ENCODE data around the gene GLRB.

Gene GLRB

GRCh38 chr4:157195374-157195773 is 119.4 kb downstream of the GLRB start:
- no peaks in the 10 kb centered on the region for H3K9me3 ChIP-seq (ENCODE audit: control insufficient read depth, low read length)
- no peak overlapping the region for H3K27ac ChIP-seq (ENCODE audit: low read depth, low read length, severe bottlenecking)
- WGBS, 2 experiments (ENCODE audit: insufficient coverage in 2 of 2): no CpG with 5 or more reads among the region's 2 CpGs
- no peaks in the 10 kb centered on the region for H3K4me1 ChIP-seq (ENCODE audit: control insufficient read depth, insufficient read depth, low read length, poor library complexity, severe bottlenecking)
- no peak overlapping the region for H3K4me3 ChIP-seq (ENCODE audit: extremely low read depth, insufficient read depth, low read length, poor library complexity, severe bottlenecking)
- no peaks in the 10 kb centered on the region for H3K36me3 ChIP-seq (ENCODE audit: control insufficient read depth, insufficient read depth, low read length)

GRCh38 chr4:157196046-157196445 is 120.1 kb downstream of the GLRB start:
- Histone ChIP-seq H3K9me3 (ENCODE audit: control insufficient read depth, low read length) (no peaks in the 10 kb centered on the region), H3K4me3 (ENCODE audit: extremely low read depth, insufficient read depth, low read length, poor library complexity, severe bottlenecking) (no peak overlapping the region), H3K27ac (ENCODE audit: low read depth, low read length, severe bottlenecking) (no peak overlapping the region), H3K4me1 (ENCODE audit: control insufficient read depth, insufficient read depth, low read length, poor library complexity, severe bottlenecking) (no peaks in the 10 kb centered on the region), H3K36me3 (ENCODE audit: control insufficient read depth, insufficient read depth, low read length) (no peaks in the 10 kb centered on the region)
- 80 to 100% methylated on average over 1 of the region's 1 CpG for WGBS, 2 experiments (ENCODE audit: insufficient coverage in 2 of 2)

DNA sequence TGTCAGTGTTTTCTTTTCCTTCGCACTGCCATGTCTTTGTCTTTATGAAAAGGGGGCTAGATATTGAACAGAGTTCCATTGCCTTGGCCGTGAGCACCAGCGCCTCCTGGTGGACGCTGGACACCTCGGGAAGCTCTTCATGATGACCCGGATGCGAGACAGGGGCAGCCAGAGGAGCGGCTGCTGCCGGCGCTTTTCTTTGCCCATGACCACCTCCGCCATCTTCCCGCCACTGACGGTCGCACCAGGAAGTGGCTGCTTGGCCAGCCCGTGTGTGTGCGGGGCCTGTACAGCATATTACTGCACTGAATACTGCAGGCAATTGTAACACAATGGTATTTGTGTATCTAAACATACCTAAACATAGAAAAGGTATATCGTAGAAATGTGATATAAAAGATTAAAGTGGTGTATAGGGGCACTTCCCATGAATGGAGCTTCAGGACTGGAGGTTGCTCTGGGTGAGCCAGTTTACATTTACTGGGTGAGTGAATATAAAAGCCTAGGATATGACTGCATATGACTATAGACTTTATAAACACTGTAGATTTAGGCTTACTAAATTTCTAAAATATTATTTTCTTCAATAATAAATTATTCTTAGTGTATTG is 128.8 kb downstream of the GLRB start:
- no peaks in the 10 kb centered on the region for H3K36me3 ChIP-seq (ENCODE audit: control insufficient read depth, insufficient read depth, low read length)
- no peaks in the 10 kb centered on the region for H3K4me1 ChIP-seq (ENCODE audit: control insufficient read depth, insufficient read depth, low read length, poor library complexity, severe bottlenecking)
- no peak overlapping the region for H3K4me3 ChIP-seq (ENCODE audit: extremely low read depth, insufficient read depth, low read length, poor library complexity, severe bottlenecking)
- H3K9me3 ChIP-seq (ENCODE audit: control insufficient read depth, low read length): no peaks in the 10 kb centered on the region
- WGBS, 2 experiments (ENCODE audit: insufficient coverage in 2 of 2): 70 to 78% methylated on average over 12 to 14 of the region's 17 CpGs
- no peak overlapping the region for H3K27ac ChIP-seq (ENCODE audit: low read depth, low read length, severe bottlenecking)

GRCh38 chr4:157217708-157218107 is 141.8 kb downstream of the GLRB start:
- no peaks in the 10 kb centered on the region for H3K4me1 ChIP-seq (ENCODE audit: control insufficient read depth, insufficient read depth, low read length, poor library complexity, severe bottlenecking)
- no peaks in the 10 kb centered on the region for H3K9me3 ChIP-seq (ENCODE audit: control insufficient read depth, low read length)
- H3K36me3 ChIP-seq (ENCODE audit: control insufficient read depth, insufficient read depth, low read length): no peaks in the 10 kb centered on the region
- no peak overlapping the region for H3K27ac ChIP-seq (ENCODE audit: low read depth, low read length, severe bottlenecking)
- no peak overlapping the region for H3K4me3 ChIP-seq (ENCODE audit: extremely low read depth, insufficient read depth, low read length, poor library complexity, severe bottlenecking)
- no CpG with 5 or more reads among the region's 3 CpGs for WGBS, 2 experiments (ENCODE audit: insufficient coverage in 2 of 2)

DNA sequence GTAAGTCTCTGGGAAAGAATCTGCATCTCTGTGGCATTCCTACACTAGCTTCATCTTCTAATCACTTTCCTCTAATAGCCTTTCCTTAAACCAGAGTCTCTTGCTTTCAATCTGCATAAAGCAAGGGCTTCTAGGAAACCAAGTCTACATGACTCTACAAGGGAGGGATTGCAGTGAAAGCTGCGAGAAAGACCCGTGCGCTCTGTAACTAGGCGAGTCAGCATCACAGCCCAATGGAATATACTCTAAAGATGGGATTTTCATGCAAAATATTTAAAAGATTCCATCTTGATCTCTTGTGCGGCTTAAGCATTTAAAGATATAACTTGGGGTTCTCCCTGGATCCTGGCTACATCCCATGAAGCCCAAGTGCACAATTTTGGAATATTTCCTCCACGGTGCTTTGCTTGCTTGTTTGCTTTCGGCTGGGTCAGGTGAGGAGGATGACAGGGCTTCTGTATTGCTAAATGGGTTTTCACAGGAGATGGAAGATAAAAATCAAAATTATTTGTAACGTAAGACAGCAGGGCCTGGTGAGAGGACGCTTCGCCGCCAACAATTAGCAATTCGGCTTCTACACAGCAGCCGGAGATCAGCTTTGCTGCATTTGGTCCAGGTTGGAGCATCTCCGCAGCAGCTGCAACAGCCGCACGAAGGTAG is 143.9 kb downstream of the GLRB start:
- Histone ChIP-seq H3K36me3 (ENCODE audit: control insufficient read depth, insufficient read depth, low read length) (no peaks in the 10 kb centered on the region), H3K4me3 (ENCODE audit: extremely low read depth, insufficient read depth, low read length, poor library complexity, severe bottlenecking) (no peak overlapping the region), H3K9me3 (ENCODE audit: control insufficient read depth, low read length) (no peaks in the 10 kb centered on the region), H3K27ac (ENCODE audit: low read depth, low read length, severe bottlenecking) (no peak overlapping the region), H3K4me1 (ENCODE audit: control insufficient read depth, insufficient read depth, low read length, poor library complexity, severe bottlenecking) (no peaks in the 10 kb centered on the region)
- WGBS, 2 experiments (ENCODE audit: insufficient coverage in 2 of 2): 11 to 22% methylated on average over 11 to 16 of the region's 16 CpGs

DNA sequence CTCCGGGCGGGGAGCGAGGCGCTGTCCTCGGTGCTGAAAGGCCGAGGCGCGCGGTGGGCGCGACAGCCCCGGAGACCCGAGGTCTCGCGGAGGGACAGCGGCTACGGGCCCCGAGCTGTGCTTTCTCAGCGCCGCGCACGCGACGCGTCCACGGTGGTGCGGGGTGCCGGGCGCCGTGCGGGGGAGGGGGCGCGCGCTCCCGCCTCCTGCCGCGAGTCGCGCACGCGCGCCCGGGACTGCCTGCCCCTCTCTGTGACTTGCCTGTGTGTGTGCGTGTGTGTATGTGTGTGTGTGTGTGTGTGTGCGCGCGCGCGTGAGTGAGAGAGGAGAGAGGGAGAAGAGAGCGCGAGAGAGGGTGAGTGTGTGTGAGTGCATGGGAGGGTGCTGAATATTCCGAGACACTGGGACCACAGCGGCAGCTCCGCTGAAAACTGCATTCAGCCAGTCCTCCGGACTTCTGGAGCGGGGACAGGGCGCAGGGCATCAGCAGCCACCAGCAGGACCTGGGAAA is 144.5 kb downstream of the GLRB start, which contains the start of gene GRIA2:
TSS of gene GRIA2 (plus strand) at position 358 of the 511 bp plus-strand sequence. CDS start 315 bp downstream, outside the sequence.
- no peaks in the 10 kb centered on the region for H3K4me1 ChIP-seq (ENCODE audit: control insufficient read depth, insufficient read depth, low read length, poor library complexity, severe bottlenecking)
- H3K9me3 ChIP-seq (ENCODE audit: control insufficient read depth, low read length): no peaks in the 10 kb centered on the region
- 1 to 2% methylated on average over 29 to 51 of the region's 57 CpGs for WGBS, 2 experiments (ENCODE audit: insufficient coverage in 2 of 2)
- no peaks in the 10 kb centered on the region for H3K36me3 ChIP-seq (ENCODE audit: control insufficient read depth, insufficient read depth, low read length)
- H3K27ac ChIP-seq (ENCODE audit: low read depth, low read length, severe bottlenecking): no peak within 1 kb of the TSS
- H3K4me3 ChIP-seq (ENCODE audit: extremely low read depth, insufficient read depth, low read length, poor library complexity, severe bottlenecking): peak within 1 kb of the TSS; percentile 33

GRCh38 chr4:157221426-157221894 is 145.5 kb downstream of the GLRB start:
- 4 to 17% methylated on average over 16 to 19 of the region's 24 CpGs for WGBS, 2 experiments (ENCODE audit: insufficient coverage in 2 of 2)
- Histone ChIP-seq H3K4me1 (ENCODE audit: control insufficient read depth, insufficient read depth, low read length, poor library complexity, severe bottlenecking) (no peaks in the 10 kb centered on the region), H3K9me3 (ENCODE audit: control insufficient read depth, low read length) (no peaks in the 10 kb centered on the region), H3K27ac (ENCODE audit: low read depth, low read length, severe bottlenecking) (no peak overlapping the region), H3K4me3 (ENCODE audit: extremely low read depth, insufficient read depth, low read length, poor library complexity, severe bottlenecking) (peak overlapping the region; percentile 47), H3K36me3 (ENCODE audit: control insufficient read depth, insufficient read depth, low read length) (no peaks in the 10 kb centered on the region)
